ENCODE data around the gene MRPS9.

MRPS9 gene

DNA sequence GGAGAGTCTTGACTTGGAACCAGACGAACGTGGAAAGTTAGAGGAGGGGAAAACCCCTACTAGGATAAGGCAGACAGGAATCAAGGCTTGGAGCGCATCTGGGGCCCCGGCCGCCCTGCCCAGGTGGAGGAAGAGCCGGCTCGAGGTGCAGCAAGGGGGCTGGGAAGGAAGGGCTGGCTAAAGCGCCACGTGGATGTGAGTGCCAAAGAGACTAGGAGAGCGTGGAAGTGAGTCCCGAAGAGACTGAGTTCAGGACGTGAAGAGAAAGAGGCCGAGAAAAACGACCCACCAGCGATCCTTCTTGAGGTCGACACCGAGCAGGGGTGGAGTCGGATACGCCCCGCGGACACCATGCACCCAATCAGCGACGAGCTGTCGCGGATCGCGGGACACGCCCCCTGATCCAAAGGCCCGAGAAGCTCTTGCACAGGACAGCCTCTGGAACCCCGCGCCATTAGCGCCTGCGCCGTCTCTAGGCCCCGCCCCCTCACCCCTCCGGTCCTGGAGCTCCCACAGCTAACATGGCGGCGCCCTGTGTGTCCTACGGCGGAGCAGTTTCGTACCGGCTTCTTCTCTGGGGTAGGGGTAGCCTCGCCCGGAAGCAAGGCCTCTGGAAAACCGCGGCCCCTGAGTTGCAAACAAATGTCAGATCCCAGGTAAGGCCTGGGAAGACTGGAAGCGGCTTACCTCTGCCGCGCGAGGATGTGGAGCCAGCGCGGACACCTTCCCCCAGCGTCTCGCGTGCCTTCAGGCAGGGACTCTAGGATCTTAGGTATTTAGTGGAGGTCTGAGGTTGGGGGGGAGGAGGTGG, at the start of gene MRPS9:
Gene MRPS9 (plus strand): TSS at position 498 of the 811 bp plus-strand sequence. CDS start 24 bp downstream, at position 522.
- DNase-seq, result peak; percentile 99

DNA sequence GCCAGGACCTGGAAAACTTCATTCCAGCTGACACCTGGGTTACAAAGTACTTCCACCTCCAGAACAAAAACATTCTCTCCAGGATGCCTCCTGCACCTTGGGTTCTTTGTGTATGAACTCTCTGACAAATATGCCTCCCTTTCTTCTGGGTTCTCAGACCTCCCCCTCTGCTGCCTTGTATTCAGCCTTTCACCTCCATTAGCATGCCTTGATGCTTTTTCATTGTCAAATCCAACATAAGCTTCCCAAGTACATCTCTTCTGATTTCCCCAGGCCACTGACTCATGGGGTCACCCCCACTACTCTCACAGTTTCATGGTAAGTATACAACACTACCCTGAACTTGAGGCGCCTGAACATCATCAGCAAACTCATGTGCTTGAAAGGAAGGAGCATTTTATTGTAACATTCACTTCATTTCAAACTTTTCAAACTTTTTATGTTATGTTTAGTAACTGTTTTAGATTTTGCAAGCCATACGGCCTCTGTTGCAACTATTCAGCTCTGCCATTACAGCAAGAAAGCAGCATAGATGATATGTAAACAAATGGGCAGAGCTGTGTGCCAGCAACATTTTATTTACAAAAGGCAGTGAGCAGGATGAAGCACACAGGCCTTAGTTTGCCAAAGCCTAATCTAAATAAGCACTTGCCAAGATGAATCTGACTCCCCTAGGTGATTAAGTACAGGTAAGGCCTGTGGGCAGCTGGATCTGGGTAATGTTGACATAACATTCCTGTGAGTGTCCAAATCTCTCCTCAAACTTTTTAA, 32.5 kb upstream of the MRPS9 start:
- DNase-seq, result no peak

DNA sequence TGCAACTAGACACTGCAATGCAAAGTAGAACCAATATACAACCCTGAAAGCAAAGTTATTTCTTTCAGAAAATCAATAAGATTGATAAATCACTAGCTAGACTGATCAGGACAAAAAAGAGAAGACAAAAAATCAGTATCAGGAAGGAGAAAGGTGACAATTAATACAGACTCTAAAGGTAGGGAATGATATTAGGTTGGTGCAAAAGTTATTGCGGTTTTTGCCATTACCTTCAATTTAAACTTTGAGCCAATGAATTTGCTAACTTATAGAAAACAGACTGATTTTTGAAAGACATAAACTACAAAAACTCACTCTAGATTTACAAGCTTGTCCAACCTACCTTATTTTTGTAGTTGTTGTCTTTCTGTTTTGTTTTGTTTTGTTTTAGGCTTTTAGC, 30.5 kb upstream of the MRPS9 start:
- no peak for DNase-seq

DNA sequence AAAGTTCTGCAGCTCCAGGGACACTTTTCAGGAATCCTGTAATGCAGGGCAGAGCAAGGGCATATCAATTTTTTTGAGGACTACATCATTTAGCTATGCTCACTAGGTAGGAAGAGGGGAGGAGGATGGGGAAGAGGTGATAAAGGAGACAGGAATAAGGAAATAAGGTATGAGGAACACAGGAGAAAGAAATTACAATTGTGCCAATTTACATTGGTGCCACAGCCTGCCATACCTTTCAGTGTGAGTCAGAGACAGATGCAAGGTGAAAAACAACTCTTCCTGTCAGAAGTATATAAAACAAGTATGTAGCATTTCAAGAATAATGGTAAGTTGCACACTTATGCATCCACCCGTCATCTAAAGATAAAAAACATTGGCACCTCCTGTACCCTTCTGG, 5.4 kb upstream of the MRPS9 start:
- DNase-seq, result no peak

DNA sequence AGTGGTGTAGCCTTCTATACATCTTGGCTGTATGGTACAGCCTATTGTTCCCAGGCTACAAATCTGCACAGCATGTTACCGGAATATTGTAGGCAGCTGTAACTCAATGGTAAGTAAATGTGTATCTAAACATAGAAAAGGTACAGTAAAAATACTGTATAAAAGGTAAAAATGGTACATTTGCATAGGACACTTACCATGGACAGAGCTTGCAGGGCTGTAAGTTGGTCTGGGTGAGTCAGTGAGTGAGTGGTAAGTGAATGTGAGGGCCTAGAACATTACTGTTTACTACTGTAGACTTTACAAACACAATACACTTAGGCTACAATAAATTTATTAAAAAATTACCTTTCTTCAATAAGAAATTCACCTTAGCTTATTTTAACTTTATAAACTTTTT, 3.7 kb upstream of the MRPS9 start:
- DNase-seq, result no peak

DNA sequence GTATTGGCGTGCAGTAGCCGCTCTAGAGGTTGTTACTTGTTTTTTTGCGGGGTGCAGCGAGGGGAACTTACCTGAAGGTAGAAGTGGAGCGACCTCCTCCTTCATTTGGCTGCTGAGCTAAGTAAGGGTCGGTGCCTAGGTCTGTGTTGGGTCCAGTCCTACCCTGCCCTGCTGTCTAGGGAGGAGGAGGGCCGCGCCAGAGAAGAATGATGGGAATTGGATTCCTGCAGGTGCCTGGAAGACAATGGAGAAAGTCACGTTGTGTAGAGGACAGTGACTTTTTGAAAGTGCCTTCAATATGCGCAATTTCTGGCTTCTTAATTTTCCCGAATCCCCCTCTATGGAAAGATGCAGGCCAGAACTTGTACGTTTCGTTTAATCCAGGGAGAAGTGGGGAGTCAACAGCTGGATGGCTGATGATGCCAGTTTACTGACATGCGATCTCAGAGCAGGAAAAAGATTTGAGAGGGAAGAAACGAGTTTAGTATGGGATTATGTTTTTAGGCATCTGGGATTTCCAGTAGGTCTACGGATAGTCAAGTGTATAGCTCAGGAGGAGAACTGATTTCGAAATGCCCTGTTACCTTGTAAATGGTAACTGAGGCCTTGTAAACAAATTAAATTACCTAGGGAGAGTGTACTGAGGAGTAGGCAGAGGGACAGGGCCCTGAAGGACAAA, 653 bp downstream of the MRPS9 start:
- DNase-seq, result peak; percentile 4

- DNase-seq, result no peak
These were observed 1.7 kb downstream of the MRPS9 start for GRCh38 chr2:105039559-105039958.

DNA sequence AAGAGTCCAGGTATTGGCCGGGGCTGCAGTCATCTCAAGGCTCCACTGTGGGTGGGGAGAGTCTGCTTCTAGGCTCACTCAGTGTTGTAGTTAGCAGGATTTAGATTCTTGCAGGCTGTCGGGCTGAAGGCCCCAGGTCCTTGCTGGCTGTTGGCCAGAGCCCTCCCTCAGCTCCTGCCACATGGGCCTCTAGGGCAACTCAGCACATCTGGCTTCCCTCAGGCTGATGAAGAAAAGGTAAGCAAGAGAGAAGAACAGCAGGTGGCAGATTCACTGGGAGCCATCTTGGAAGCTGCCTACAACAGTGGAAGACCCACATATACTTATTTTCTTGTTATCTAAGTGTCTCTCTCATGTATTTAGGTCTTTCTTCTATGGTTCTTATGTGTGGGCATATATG, 4.3 kb downstream of the MRPS9 start:
- DNase-seq, result no peak

DNA sequence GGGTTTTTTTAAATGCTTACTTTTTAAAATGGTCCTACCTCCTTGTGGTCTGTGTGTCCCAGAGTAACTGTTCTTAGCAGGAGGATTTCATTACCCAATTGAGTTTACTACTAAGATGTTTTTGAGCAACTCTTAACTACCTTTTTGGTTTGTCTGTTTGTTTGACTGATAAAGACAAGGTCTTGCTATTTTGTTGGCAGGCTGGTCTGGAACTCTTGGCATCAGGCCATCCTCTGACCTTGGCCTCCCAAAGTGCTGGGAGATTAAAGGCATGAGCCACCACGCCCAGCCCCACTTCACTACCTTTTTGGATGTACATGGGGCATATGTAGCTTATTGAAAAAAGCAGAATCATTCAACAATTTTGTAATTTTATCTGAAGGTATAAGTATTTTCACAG, 14.9 kb downstream of the MRPS9 start:
- no peak for DNase-seq

DNA sequence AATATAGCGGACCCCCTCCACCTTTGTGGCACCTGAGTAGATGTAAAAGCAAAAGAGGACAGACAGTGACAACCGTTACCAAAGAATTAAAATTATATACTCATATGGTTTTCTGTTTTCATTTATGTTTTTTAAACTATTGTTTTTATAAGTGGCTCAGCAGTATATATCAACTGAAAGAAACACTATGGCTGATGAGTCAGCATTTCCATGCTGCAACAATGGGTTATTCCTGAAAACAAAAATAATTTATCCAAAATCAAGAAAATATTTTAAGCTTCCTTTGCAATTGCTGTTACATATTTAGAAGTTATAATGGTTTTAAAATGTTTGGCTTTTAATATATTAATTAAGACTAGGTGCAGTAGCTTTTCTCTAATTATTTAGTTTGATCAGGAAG, 17.7 kb downstream of the MRPS9 start:
- no peak for DNase-seq

DNA sequence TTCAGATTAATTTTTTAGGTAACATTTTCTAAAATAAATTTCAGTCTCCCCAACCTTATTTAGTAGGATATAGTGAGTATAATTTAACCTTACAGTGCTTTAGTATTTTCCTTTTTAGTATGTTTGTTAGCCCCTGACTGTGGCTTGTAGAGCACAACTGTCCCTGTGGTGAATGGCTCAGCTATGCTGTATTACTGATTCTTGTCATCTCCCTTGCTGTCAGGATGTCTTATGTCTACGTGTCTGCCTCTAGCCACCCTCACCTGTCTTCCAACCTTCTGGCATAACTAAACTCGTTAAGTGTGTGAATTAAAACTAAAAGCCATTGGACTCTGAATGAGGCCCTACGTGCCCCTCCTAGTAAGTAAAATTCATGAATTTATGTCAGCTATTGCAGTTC, 18.4 kb downstream of the MRPS9 start:
- DNase-seq, result no peak

DNA sequence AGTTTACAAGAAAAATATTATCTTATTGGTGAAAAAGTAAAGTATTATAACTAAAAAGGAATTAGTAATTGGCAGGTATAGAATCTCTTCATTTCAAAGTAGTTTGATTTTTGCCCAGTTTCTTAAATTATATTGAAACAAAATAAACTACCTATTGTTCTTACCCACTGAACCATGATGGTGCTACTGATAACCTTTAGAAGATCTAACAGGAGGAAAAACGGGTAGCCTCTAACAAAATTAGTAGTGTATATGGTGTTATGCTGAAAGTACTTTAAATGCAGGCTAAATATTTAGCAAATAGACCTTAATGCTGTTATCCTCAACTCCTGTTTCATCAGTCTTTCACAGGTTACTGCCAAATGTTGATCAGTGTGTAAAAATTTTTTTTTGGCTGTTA, 19.1 kb downstream of the MRPS9 start:
- DNase-seq, result no peak

DNA sequence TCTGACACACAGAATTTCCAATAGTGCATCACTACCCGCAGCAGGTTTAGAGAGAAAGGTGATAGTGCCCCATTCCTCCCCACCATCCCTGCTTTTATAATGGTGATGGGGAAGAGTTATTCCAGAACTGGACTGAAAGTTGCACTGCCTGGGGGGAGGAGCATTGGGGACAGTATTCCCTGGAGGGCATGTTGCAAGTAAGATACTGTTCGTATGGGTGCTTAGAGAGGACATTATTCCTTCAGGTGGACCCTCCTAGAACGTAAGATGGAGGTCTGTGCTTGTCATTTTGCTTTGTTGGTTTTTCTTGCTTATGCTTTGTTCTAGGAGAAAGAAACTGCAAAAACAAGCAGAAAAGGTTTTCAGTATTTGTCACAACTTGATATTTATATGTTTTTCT, 23.7 kb downstream of the MRPS9 start:
- DNase-seq, result no peak

GRCh38 chr2:105062158-105062557, 24.3 kb downstream of the MRPS9 start:
- DNase-seq, result no peak

GRCh38 chr2:105068387-105068786, 30.5 kb downstream of the MRPS9 start:
- no peak for DNase-seq

GRCh38 chr2:105068875-105069274, 31.0 kb downstream of the MRPS9 start:
- DNase-seq, result no peak

GRCh38 chr2:105070010-105070865, 32.4 kb downstream of the MRPS9 start:
- DNase-seq, result no peak

DNA sequence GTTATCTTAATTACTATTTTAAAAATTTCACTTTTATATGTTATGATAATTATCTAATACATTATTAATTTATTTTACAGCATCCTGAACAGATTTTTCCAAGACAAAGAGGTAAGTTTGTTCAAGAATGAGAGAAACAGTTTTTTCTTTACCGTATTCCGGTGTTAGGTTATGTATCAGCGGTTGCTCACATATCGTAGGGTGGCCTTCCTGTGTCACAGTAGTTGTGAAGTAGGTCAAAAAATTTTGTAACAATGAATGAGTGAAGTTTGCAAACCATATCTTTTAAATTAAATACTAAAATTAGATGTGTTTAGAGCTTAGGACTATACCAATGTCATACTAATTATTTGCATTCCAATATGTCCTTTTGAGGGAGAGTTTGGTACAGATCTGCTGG, 33.5 kb downstream of the MRPS9 start:
- DNase-seq, result no peak

- no peak for DNase-seq
These were observed 34.2 kb downstream of the MRPS9 start for GRCh38 chr2:105072039-105072438.

- DNase-seq, result no peak
These were observed 35.7 kb downstream of the MRPS9 start for GRCh38 chr2:105073591-105073990.

DNA sequence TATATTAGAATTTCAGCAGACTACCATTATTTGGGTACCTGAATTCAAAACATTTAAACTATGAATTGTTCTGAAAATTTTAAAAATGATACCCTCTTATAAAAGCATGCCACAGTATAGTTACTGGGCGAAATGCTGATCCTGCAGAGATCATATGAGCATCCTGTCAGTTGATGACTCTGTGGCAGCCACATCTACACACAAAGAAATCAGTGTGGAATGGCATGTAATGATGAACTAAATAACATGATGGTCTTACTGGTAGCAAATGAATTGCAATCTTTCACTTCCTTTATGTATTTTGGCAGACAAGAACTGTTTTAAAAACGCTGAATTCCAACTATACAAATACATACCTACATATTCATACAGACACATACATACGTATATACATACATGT, 38.3 kb downstream of the MRPS9 start:
- no peak for DNase-seq

GRCh38 chr2:105078906-105079495, 41.1 kb downstream of the MRPS9 start:
- DNase-seq, result no peak

Measured in midbrain (tissue), 1 donor.